ENCODE data around the gene GK. TPM values are rescaled to one million over a fixed set of nuclear protein-coding genes. Genes with fewer than 3 reads are reported as not detected.
A peak's percentile ranks its signal among the peaks of the same experiment; 100 is the strongest.

Gene GK
- total and polyA plus RNA-seq, 2 of the 8 experiments (the other 6 are each of a cell fraction or from before 2014, with no cell fraction given): 2.9 to 11.2 TPM

GRCh38 chrX:30689116-30689515 is 35.9 kb downstream of the GK start:
- H3K79me1 ChIP-seq (ENCODE audit: low read depth, low read length): no peaks in the 10 kb centered on the region

More at GRCh38 chrX:30689116-30689515, 35.9 kb downstream of the GK start:
- peaks cover 0 to 7% (median 2%) of the 10 kb centered on the region in 4 experiments; a peak in 4 of 7 replicates for H3K4me1 ChIP-seq (replicated peaks in 1 of 4; ENCODE audit: control insufficient read depth in 3 of 4, insufficient read depth in 4 of 4, low read length in 3 of 4)
- POLR2A ChIA-PET (ENCODE audit: partially characterized antibody): no interaction called here
- no peak overlapping the region for H3K9ac ChIP-seq (replicated peaks in 1 of 4; ENCODE audit: extremely low read depth in 1 of 4, low read depth in 3 of 4, low read length in 3 of 4)
- no peaks in the 10 kb centered on the region for H3K79me2 ChIP-seq (ENCODE audit: control insufficient read depth in 1 of 2, insufficient read depth in 2 of 2, low read length in 2 of 2)
- H4K91ac ChIP-seq (replicated peaks; ENCODE audit: insufficient read length, low read length): peak overlapping the region; percentile 88
- no peak overlapping the region for H2BK120ac ChIP-seq (replicated peaks; ENCODE audit: low read depth, low read length)
- H2AFZ ChIP-seq (ENCODE audit: low read length): no peak overlapping the region
- H3K4me3 ChIP-seq (ENCODE audit: extremely low read depth in 1 of 4, insufficient read depth in 2 of 4, low read depth in 3 of 4, low read length in 4 of 4): no peak overlapping the region
- no peak overlapping the region for H4K5ac ChIP-seq (ENCODE audit: insufficient read length, low read depth, low read length)
- FAIRE-seq (no peak), DNase-seq (ENCODE audit: low read depth in 1 of 2, low spot score in 2 of 2) (no peak)
- H3K9me3 ChIP-seq (ENCODE audit: insufficient read depth in 2 of 2, low read depth in 1 of 2, low read length in 1 of 2): no peaks in the 10 kb centered on the region
- H3K23ac ChIP-seq (ENCODE audit: insufficient read length): no peak overlapping the region
- H3K23me2 ChIP-seq (ENCODE audit: low read depth, low read length): no peaks in the 10 kb centered on the region
- H2BK15ac ChIP-seq (ENCODE audit: low read length): no peak overlapping the region
- H2BK5ac ChIP-seq (ENCODE audit: low read depth, low read length): peak overlapping the region; percentile 88; the same call in 1 of the 2 replicates
- no peak overlapping the region for H3K27ac ChIP-seq (ENCODE audit: low read depth, low read length)
- no peak overlapping the region for H3K56ac ChIP-seq (replicated peaks; ENCODE audit: insufficient read length, low read depth, low read length)
- CTCF ChIA-PET (ENCODE audit: partially characterized antibody): interaction anchor here (1.5 kb wide), 1 partner anchor 35 kb away, joined by 3 read pairs; no protein-coding TSS in a partner anchor
- no peak for TF ChIP-seq BRCA1 (IDR thresholded peaks at IDR 0.05; ENCODE audit: low read depth, low read length)
- TF ChIP-seq SP4 (IDR thresholded peaks at IDR 0.05; ENCODE audit: low read length): no peak
- TF ChIP-seq CTBP2 (IDR thresholded peaks at IDR 0.05; ENCODE audit: borderline replicate concordance, insufficient read depth, insufficient read length, low read length): no peak
- no peak for TF ChIP-seq POU5F1 (IDR thresholded peaks at IDR 0.05; ENCODE audit: low read depth, low read length)
- no peak for TF ChIP-seq NRF1 (IDR thresholded peaks at IDR 0.05; ENCODE audit: low read depth, low read length)
- TF ChIP-seq KDM4A (IDR thresholded peaks at IDR 0.05; ENCODE audit: low read depth, low read length, severe bottlenecking): no peak
- no peak for TF ChIP-seq SUZ12 (IDR thresholded peaks at IDR 0.05; ENCODE audit: low read length)
- H4K8ac ChIP-seq (ENCODE audit: extremely low read depth, insufficient read depth, low read length): no peak overlapping the region
- no peak overlapping the region for H2BK20ac ChIP-seq (ENCODE audit: low read length)
- H2BK12ac ChIP-seq (ENCODE audit: low read depth, low read length): peak overlapping the region; percentile 50; the same call in 1 of the 2 replicates
- no peak overlapping the region for H3K4ac ChIP-seq (replicated peaks; ENCODE audit: insufficient read length, low read depth, low read length)
- H3K4me2 ChIP-seq (ENCODE audit: insufficient read depth in 1 of 2, low read depth in 2 of 2, low read length in 2 of 2): no peak overlapping the region
- H3K36me3 ChIP-seq (ENCODE audit: control insufficient read depth in 2 of 4, insufficient read depth in 4 of 4, low read length in 3 of 4): no peaks in the 10 kb centered on the region
- no peaks in the 10 kb centered on the region for H3K27me3 ChIP-seq (replicated peaks in 1 of 4; ENCODE audit: control insufficient read depth in 3 of 4, extremely low read depth in 1 of 4, insufficient read depth in 3 of 4, low read length in 3 of 4)
- H2AK5ac ChIP-seq (ENCODE audit: low read depth, low read length): no peak overlapping the region
- no peak overlapping the region for H3K14ac ChIP-seq (ENCODE audit: insufficient read length)
- H4K20me1 ChIP-seq (replicated peaks in 1 of 2; ENCODE audit: control insufficient read depth in 1 of 2, insufficient read depth in 2 of 2, low read length in 2 of 2): no peaks in the 10 kb centered on the region
- H3K18ac ChIP-seq (ENCODE audit: extremely low read depth, low read length): peak overlapping the region; percentile 48; the same call in 1 of the 2 replicates

All from H1 (cell line).